Effector CD8-positive, alpha-beta T cell (primary cell): Measurements from ENCODE around the gene KCMF1.

Experiments
- DNase-seq: peaks from one replicate; lab custom pipeline; 2025; lab: John Stamatoyannopoulos, UW

The KCMF1 gene

GRCh38 chr2:85078536-85078935 is 107.6 kb downstream of the KCMF1 start:
- DNase-seq: no peak

GRCh38 chr2:85083092-85083491 is 112.1 kb downstream of the KCMF1 start:
- no peak for DNase-seq

- no peak for DNase-seq
Observed at GRCh38 chr2:85085563-85085962, 114.6 kb downstream of the KCMF1 start.

GRCh38 chr2:85087541-85087940 is 116.6 kb downstream of the KCMF1 start:
- no peak for DNase-seq

GRCh38 chr2:85088921-85089320 is 118.0 kb downstream of the KCMF1 start:
- DNase-seq: no peak

- no peak for DNase-seq
Observed at GRCh38 chr2:85089585-85089984, 118.6 kb downstream of the KCMF1 start.

- no peak for DNase-seq
Observed at GRCh38 chr2:85091838-85092237, 120.9 kb downstream of the KCMF1 start.

GRCh38 chr2:85095094-85095493 is 124.1 kb downstream of the KCMF1 start:
- DNase-seq: no peak

GRCh38 chr2:85096616-85097015 is 125.7 kb downstream of the KCMF1 start:
- DNase-seq: no peak

- no peak for DNase-seq
Observed at GRCh38 chr2:85104228-85104627, 133.3 kb downstream of the KCMF1 start.

- DNase-seq: no peak
Observed at GRCh38 chr2:85106489-85107180, 135.7 kb downstream of the KCMF1 start.
